ENCODE results near the gene CPN1.

The CPN1 gene

GRCh38 chr10:99995269-99995668, 86.4 kb downstream of the CPN1 start:
- DNase-seq, result no peak

DNA sequence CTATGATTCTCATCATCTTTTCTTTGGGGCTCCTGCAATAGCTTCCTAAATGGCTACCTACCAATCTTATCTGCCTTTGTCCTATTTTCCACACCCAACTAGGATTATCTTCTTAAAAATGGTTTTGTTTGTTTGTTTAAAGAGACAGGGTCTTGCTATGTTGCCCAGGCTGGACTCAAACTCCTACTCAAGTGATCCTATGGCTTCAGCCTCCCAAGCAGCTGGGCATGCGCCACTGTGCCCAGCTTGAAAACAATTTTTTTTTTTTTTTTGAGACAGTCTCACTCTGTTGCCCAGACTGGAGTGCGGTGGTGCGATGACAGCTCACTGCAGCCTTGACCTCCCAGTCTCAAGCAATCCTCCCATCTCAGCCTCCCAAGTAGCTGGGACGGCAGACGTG, 86.9 kb downstream of the CPN1 start:
- DNase-seq, result no peak

DNA sequence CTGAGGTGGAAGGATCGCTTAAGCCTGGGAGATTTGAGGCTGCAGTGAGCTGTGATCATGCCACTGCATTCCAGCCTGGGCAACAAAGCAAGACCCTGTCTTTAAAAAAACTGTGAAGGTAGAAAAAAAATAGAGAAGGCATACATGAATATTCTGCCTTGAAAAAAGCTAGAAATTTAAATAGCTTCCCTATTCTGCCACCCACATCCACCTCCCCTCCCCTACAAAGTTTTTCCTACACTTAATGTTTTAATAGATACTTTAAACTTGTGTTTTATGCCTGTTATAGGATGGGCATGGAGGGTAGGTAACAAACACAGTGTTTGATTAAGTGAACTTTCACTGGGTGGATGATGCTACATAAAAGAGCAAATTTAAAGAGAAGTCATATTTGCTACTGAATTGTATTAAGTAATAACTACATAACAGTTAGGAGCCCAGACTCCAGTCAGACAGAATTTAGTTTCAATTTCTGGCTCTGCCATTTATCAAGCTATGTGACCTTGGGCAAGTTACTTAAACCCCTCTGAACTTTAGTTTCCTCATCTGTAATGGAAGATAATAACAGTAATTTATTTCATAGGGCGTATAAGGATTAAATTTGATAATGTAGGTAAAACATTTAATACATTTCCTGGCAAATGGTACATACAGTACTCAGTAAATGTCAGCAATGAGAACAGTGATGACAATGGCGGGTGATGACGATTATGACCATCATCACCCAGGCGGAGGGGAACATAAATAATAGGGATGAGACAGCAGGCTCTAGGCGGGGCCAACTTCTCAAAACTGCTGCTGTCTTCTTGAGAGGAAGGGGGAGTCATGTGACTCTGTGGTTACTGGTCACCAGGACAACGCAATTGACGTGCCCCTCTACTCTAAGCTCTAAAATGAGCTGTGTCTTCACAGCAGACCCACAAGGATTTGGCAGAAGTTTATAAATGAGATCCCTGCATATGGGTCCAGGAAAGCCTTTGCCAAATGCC, 87.7 kb downstream of the CPN1 start:
- DNase-seq, result peak; percentile 23

Measured in activated CD4-positive, alpha-beta T cell treated with anti-CD3 and anti-CD28 coated beads for 1 hour (primary cell).